H7 (cell line): ENCODE measurements around the gene SLC1A1. TPM values are rescaled to one million over a fixed set of nuclear protein-coding genes. Genes with fewer than 3 reads are reported as not detected.
"Not testable (repeated sequence)": the region's sequence is repeated elsewhere in the genome, so short reads cannot be mapped to it uniquely, and the experiment has no call there.

Experiments used
- DNase-seq: peaks from one replicate; pipeline ENCODE4 v3.0.0; 2012
- H3K27me3 ChIP-seq: 2 replicates; pipeline ENCODE4 v1.6.0; 2011; ENCODE audit warnings: mild to moderate bottlenecking, low read length; ENCODE audit not compliant: control insufficient read depth, insufficient read depth
- H3K36me3 ChIP-seq: replicated peaks from 2 replicates; pipeline ENCODE4 v1.5.1; 2011; ENCODE audit warnings: low read length; ENCODE audit not compliant: control insufficient read depth, insufficient read depth
- H3K4me3 ChIP-seq: 2 replicates; pipeline ENCODE4 v1.5.1; 2011; ENCODE audit warnings: low read depth, mild to moderate bottlenecking, control low read depth, low read length, moderate library complexity; ENCODE audit not compliant: insufficient read depth
- total RNA-seq: library from RNA; depleted of rRNA; stranded (reverse); fragments of >200 nt; shearing (Covaris generic); gene quantifications from 2 replicates; pipeline ENCODE4 v1.2.3, GENCODE V29; 2014

Gene SLC1A1
- total RNA-seq, 1 experiment from 2014 or later, result 11.6 TPM

DNA sequence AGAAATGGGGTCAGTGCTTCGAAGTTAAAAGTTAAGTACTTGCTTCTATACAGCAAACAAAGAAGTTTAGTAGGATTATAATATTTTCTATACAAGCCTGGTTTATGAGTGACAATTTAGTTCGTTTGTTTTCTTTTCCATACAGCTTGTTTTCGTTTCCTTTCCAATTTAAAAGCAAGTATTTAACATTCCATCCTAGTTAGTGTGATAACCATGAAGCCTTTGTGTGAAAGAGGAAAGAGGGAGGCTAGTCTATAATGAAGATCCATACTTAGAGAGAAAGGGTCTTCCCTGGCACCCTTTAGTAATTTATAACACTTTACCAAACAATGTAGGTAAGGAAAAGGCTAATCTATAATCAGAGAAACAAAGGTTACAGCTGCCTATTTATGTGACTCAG, 51.0 kb downstream of the SLC1A1 start:
- no peaks in the 10 kb centered on the region for H3K27me3 ChIP-seq
- no peaks in the 10 kb centered on the region for H3K36me3 ChIP-seq
- DNase-seq, result no peak
- H3K4me3 ChIP-seq, result no peak overlapping the region

DNA sequence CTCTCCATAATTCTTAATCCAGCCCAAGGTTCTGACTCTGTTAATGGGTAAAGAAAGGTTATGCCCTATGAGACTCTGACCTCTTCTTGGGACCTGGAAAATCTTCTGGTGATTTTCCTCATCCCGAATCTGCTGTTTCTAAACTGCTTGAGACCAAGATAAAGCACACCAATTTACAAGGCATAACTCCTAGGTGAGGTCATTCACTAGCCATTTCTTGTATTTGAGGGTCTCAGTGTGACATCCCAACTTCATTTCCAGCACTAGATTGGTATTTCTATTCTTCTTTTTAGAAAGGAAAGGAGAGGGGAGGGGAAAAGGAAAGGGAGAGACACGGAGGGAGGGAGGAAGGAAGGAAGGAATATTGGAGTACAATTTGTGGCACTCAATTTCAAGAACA, 51.6 kb downstream of the SLC1A1 start:
- Histone ChIP-seq H3K36me3 (no peaks in the 10 kb centered on the region), H3K4me3 (no peak overlapping the region), H3K27me3 (no peaks in the 10 kb centered on the region)
- peak; percentile 30 for DNase-seq

GRCh38 chr9:4544714-4545113, 54.4 kb downstream of the SLC1A1 start:
- not testable (repeated sequence) for DNase-seq, H3K4me3 ChIP-seq, H3K36me3 ChIP-seq, H3K27me3 ChIP-seq

- Histone ChIP-seq H3K4me3 (no peak overlapping the region), H3K27me3 (no peaks in the 10 kb centered on the region), H3K36me3 (no peaks in the 10 kb centered on the region)
- no peak for DNase-seq
Measured at GRCh38 chr9:4547016-4547415, 56.7 kb downstream of the SLC1A1 start.

DNA sequence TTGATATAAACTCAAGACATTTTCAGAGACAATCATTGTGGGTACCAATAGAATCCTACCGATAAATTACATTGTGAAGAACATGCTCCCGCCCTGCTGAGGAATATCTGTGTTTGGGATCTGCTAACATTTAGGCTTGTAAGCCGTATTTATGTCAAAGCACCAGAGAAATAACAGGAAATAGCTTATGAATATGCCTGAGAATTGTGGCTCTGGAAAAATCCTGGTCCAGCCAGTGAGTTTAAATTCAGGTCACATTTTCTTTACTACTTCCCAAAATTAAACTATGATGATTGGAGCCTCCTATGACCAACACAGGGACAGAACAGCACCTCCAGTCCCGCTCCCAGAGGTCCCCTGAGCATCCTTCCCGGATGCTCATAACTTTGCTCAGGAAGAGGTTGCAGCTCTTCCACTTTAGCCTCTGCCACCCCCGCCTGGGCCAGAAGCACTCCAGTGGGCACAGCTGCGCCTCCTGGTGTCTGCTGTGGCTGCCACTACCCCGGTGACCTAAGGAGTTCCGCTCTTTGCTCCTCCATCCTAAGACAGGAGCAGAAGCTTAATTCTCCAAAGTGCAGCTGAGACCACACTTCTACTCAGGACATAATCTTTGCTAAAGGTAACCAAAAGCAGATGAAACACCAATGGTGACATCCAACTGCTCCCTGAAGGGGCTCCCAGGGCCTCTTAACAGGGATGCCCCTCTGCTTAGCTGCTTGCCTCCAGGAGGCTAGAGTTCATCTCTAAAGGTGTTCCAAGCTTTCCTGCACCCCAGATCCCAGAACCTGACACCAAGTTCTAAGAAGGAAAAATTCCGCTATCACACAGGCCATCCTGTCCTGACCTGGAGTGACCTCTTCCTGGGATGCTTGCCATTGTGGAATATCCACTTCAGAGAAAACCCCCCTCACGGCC, 58.8 kb downstream of the SLC1A1 start:
- DNase-seq, result peak; percentile 68
- Histone ChIP-seq H3K36me3 (no peaks in the 10 kb centered on the region), H3K27me3 (no peaks in the 10 kb centered on the region), H3K4me3 (no peak overlapping the region)

- DNase-seq, result no peak
Measured at GRCh38 chr9:4549751-4550295, 59.6 kb downstream of the SLC1A1 start.

DNA sequence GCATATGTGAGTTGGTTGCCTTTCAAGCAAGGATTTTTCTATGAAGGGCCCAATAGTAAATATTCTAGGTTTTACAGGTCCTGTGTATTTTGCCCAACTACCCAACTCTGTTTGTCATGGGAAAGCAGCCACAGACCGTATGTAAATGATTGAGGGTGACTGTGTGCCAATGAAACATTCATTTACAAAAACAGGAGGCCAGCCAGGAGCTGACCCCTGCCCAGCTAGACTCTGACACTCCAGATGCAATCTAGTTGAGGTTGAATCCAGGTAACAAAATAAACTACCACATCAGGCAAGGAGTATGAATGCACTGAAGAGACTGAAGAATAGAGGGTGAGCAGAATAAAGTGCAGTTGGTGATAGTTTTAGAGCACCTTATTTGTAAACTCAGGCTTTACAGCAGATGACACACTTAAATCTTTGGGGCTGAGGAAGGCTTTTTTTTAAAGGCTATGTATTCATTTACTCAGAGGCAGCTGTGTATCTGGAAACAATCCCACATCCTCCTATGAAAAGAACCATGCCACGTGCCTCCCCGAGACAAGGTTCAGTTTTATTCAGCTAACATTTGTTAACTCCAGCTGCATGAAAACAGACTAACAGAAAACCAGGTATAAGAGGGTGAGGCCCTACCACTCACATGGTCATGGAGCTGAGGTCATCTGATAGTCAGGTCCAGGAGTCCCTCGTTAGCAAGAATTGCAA, 60.7 kb downstream of the SLC1A1 start:
- no peaks in the 10 kb centered on the region for H3K27me3 ChIP-seq
- no peak for DNase-seq

More at GRCh38 chr9:4549751-4550295, 59.6 kb downstream of the SLC1A1 start:
- Histone ChIP-seq H3K27me3 (no peaks in the 10 kb centered on the region), H3K36me3 (no peaks in the 10 kb centered on the region), H3K4me3 (no peak overlapping the region)

GRCh38 chr9:4553951-4554381, 63.7 kb downstream of the SLC1A1 start:
- H3K36me3 ChIP-seq, result no peaks in the 10 kb centered on the region
- no peak for DNase-seq

More for the DNA sequence above, 60.7 kb downstream of the SLC1A1 start:
- no peaks in the 10 kb centered on the region for H3K36me3 ChIP-seq
- H3K4me3 ChIP-seq, result no peak overlapping the region

GRCh38 chr9:4555236-4555635, 65.0 kb downstream of the SLC1A1 start:
- no peak overlapping the region for H3K4me3 ChIP-seq
- DNase-seq, result no peak
- H3K27me3 ChIP-seq, result no peaks in the 10 kb centered on the region
- H3K36me3 ChIP-seq, result no peaks in the 10 kb centered on the region

More at GRCh38 chr9:4553951-4554381, 63.7 kb downstream of the SLC1A1 start:
- H3K27me3 ChIP-seq, result no peaks in the 10 kb centered on the region
- H3K4me3 ChIP-seq, result no peak overlapping the region

- H3K36me3 ChIP-seq, result no peaks in the 10 kb centered on the region
- H3K4me3 ChIP-seq, result no peak overlapping the region
- H3K27me3 ChIP-seq, result no peaks in the 10 kb centered on the region
- DNase-seq, result no peak
Measured at GRCh38 chr9:4558371-4558998, 68.2 kb downstream of the SLC1A1 start.

DNA sequence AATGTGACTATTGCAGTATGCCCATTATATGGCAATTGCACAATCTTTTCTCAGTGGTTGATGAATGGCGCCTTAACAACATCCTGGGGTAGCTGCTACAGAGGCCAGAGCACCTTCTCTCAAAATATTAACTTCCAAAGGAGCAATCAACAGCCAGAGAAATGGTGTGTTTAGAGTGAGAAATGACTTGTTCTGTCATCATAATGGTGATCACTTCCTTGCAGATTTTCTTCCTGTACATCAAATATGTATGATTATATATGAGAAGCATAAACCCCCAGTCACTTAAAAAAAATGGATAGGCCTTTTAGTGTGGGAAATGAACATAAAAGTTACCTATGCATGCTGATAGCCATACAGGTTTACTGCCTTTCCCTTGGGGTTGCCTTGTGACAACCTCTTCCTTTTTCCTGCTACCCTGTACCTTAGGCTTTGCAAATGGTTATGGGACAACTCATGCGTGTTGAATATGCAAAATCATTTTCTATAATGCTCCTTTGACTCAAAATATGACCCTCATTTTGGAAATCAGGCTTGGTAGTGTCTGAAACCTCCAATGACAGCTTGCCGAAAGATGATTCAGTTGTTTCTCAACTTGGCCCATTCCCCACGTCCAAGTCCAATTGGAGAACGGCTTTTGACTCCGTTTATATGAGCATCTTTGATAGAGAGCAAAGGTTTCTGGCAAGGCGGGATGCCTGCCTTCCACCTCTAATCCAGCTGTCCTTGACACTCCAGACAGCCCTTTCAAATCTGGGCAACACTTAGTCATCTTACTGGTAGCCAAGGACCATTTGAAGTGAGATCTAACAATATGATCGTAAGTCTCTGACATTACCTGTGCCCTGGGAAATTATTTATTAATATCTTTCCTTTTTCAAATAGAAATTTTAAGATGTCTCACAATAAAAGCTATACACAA, 69.3 kb downstream of the SLC1A1 start:
- Histone ChIP-seq H3K4me3 (no peak overlapping the region), H3K36me3 (no peaks in the 10 kb centered on the region), H3K27me3 (no peaks in the 10 kb centered on the region)
- no peak for DNase-seq

DNA sequence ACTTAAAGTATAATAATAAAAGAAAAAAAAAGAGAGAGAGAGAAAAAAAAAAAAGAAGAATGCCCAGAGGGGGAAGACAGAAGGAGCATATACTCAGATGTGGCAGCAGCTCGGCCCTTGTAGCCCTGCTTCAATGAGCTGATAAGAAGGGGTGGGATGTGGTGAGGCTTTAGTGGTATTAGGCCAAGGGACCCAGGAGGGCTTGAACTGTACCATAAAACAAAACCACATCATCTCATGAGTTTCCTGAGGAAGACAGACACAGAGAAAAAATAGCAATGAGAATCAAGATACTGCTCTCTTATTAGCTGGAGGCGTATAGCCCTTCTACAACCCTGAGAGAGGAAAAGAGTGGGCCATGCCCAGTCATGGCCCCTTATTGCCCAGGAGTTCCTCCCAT, 72.8 kb downstream of the SLC1A1 start:
- no peak overlapping the region for H3K4me3 ChIP-seq
- H3K36me3 ChIP-seq, result no peaks in the 10 kb centered on the region

DNA sequence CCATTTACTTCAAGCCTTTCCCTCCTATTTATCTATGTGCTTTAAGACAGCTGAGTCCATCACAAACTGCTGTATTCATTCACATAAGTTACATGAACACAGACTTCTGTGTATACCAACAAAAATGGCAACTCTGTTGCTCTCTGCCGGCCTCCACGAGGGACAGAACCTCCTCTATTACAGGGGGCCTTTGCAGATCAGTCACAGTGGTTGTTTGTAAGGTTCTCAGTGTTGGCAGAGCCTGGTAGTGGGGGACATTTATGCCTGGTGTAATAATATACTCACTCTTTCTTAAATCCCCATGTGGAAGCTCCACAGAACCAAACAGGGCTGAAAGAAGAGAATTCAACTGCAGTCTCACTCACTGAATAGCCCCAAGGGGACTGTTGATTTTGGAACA, 76.5 kb downstream of the SLC1A1 start:
- Histone ChIP-seq H3K4me3 (no peak overlapping the region), H3K36me3 (no peaks in the 10 kb centered on the region), H3K27me3 (no peaks in the 10 kb centered on the region)
- no peak for DNase-seq

More for the DNA sequence above, 72.8 kb downstream of the SLC1A1 start:
- no peak for DNase-seq
- H3K27me3 ChIP-seq, result no peaks in the 10 kb centered on the region
